PFSK-1 (cell line): ENCODE data around the gene ATL2.

Experiments
- FOXP2 ChIP-seq: optimal IDR thresholded peaks from 2 replicates; pipeline ENCODE3; 2011; ENCODE audit warnings: borderline replicate concordance, control low read depth, inconsistent platforms; ENCODE audit not compliant: insufficient read depth; ENCODE audit errors: extremely low read length, extremely low read depth
- POLR2AphosphoS5 ChIP-seq: IDR thresholded peaks from 2 replicates; pipeline ENCODE4 v1.6.1; 2012; ENCODE audit warnings: low read depth, mild to moderate bottlenecking, control low read depth, low read length, moderate library complexity
- SIN3A ChIP-seq: IDR thresholded peaks from 2 replicates; pipeline ENCODE4 v1.6.1; 2012; ENCODE audit warnings: mild to moderate bottlenecking, low read length, moderate library complexity, borderline replicate concordance; ENCODE audit not compliant: insufficient read depth
- TAF1 ChIP-seq: IDR thresholded peaks from 2 replicates; pipeline ENCODE4 v1.6.1; 2012; ENCODE audit warnings: low read length, control low read depth, borderline replicate concordance; ENCODE audit not compliant: insufficient read depth
- TF ChIP-seq, protein P1 (sequence below), 2 experiments: IDR thresholded peaks; 2 replicates each; pipeline versions ENCODE4 v1.6.1 to v1.8.0; 2011 to 2012; ENCODE audit warnings: low read depth in 2 of 2, low read length in 2 of 2, control low read depth in 1 of 2, inconsistent platforms in 1 of 2, mild to moderate bottlenecking in 1 of 2, moderate library complexity in 1 of 2; ENCODE audit not compliant: insufficient read depth in 1 of 2

The ATL2 gene

DNA sequence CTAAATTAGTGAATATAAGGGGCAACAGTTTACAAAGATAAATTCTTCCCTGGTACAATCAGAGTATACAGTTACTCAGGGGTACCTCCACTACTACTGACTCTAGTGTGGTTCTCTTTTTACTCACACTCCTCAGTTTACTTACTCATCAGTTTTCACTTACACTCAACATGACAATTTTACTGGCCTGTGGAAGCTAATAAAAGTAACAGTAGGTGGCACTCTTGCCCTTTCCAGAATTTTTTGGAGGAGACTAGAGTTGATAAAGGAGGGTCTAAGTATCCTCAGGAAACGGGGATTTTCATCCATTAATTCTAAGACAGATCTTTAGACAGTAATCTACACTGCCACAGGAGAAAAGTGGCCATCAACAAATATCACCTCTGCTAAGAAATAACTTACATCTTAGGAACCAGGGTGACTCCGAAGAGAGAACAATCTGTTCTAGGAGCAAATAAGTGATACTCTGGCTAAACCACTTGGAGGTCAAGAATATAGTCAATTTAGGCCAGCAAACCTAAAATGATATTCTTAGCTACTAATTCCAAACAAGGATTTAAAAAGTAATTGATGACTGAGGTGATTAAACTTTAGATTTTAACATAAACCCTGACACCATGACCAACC, 61.3 kb downstream of the ATL2 start:
- TF ChIP-seq, protein P1, sequence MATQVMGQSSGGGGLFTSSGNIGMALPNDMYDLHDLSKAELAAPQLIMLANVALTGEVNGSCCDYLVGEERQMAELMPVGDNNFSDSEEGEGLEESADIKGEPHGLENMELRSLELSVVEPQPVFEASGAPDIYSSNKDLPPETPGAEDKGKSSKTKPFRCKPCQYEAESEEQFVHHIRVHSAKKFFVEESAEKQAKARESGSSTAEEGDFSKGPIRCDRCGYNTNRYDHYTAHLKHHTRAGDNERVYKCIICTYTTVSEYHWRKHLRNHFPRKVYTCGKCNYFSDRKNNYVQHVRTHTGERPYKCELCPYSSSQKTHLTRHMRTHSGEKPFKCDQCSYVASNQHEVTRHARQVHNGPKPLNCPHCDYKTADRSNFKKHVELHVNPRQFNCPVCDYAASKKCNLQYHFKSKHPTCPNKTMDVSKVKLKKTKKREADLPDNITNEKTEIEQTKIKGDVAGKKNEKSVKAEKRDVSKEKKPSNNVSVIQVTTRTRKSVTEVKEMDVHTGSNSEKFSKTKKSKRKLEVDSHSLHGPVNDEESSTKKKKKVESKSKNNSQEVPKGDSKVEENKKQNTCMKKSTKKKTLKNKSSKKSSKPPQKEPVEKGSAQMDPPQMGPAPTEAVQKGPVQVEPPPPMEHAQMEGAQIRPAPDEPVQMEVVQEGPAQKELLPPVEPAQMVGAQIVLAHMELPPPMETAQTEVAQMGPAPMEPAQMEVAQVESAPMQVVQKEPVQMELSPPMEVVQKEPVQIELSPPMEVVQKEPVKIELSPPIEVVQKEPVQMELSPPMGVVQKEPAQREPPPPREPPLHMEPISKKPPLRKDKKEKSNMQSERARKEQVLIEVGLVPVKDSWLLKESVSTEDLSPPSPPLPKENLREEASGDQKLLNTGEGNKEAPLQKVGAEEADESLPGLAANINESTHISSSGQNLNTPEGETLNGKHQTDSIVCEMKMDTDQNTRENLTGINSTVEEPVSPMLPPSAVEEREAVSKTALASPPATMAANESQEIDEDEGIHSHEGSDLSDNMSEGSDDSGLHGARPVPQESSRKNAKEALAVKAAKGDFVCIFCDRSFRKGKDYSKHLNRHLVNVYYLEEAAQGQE (IDR thresholded peaks at IDR 0.05; ENCODE audit: insufficient read depth in 1 of 2, low read depth in 2 of 2, low read length in 2 of 2): no peak
- TF ChIP-seq POLR2AphosphoS5 (no peak), SIN3A (no peak), FOXP2 (no peak), TAF1 (no peak)

DNA sequence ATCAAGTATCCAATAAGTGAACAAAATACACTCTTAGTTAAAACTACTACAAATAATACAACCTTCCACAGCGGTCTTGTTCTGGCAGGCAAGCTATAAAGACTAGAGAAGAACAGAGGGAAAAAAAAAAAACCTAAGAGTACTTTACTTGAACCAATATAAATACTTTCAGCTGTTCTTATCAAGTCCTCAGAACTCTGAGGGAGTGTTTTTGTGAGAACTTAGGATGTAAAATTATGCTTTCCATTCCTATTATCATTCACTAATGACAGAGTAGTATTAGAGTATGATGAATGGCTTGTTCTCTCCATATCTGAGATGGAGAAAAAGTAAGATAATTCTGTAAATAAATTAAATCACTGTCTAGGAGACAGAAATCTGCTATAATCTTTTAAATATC, 68.3 kb downstream of the ATL2 start:
- no peak for TF ChIP-seq SIN3A
- no peak for TF ChIP-seq POLR2AphosphoS5
- TF ChIP-seq, protein P1 (IDR thresholded peaks at IDR 0.05; ENCODE audit: insufficient read depth in 1 of 2, low read depth in 2 of 2, low read length in 2 of 2): no peak
- TF ChIP-seq FOXP2: no peak
- no peak for TF ChIP-seq TAF1

DNA sequence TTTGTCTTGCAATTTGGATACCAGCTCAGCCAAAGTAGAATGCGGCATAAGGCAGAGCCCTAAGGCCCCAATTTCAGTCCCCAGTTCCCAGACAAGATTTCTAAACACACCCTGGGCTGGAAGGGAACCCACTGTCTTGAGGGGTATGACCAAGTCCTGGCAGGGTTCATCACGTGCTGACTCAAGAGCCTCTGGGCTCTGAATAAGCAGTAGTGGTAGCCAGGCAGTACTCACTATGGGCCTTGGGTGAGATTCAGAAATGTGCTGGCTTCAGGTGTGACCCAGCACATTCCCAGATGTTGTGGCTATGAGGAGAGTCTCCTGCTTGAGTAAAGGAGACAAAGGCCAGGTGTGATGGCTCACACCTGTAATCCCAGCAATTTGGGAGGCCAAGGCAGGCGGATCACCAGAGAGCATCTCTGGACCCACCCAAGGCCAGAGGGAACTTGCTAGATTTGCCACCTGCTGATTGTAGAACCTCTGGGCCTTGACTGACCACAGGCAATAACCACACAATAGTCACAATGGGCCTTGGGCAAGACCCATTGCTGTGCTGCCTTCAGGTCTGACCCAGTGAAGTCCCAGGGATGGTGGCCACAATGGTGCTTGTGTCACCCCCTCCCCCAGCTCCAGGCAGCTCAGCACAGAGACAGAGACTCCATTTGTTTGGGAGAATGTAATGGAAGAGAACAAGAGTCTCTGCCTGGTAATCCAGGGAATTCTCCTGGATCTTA, 74.9 kb downstream of the ATL2 start:
- TF ChIP-seq TAF1 (no peak), POLR2AphosphoS5 (no peak), SIN3A (no peak), FOXP2 (no peak)
- TF ChIP-seq, protein P1 (IDR thresholded peaks at IDR 0.05; ENCODE audit: insufficient read depth in 1 of 2, low read depth in 2 of 2, low read length in 2 of 2): no peak

DNA sequence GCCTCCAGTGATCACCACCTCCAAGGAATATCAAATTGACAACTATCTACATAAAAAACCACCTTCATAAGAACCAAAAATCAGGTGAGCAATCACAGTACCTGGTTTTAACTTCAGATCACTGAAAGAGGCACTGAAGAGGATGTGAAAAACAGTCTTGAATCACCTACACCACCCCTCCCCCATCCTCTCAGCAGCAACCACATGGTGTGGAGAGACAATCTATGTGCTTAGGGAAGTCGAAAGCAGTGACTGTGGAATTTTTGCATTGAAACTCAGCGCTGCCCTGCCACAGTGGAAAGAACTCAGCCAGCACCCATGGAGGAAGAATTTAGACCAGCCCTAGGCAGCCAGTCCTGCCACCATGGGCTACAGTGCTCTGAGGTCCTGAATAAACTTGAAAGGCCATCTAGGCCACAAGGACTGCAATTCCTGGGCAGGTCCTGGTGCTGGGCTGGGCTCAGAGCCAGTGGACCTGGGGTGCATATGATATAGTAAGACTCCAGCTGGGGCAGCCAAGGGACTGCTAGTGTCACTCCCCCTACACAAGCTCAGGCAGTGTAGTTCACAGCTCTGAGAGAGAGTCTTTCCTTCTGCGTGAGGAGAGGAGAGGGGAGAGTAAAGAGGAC, 75.6 kb downstream of the ATL2 start:
- no peak for TF ChIP-seq SIN3A
- TF ChIP-seq, protein P1 (IDR thresholded peaks at IDR 0.05; ENCODE audit: insufficient read depth in 1 of 2, low read depth in 2 of 2, low read length in 2 of 2): no peak
- no peak for TF ChIP-seq POLR2AphosphoS5
- no peak for TF ChIP-seq FOXP2
- no peak for TF ChIP-seq TAF1
